Uterus (tissue), 4 donors: Measurements from ENCODE around the gene BTN2A1. TPM values are rescaled to one million over a fixed set of nuclear protein-coding genes. Genes with fewer than 3 reads are reported as not detected.

ENCODE experiments used
- DNase-seq, 2 donors: peaks; one replicate each; pipeline ENCODE4 v3.0.0-alpha.2; 2019 to 2020
- H3K27ac ChIP-seq, 2 donors: fragments of 200-600 bp; sonication (generic); 1 replicate in 1 of 2; 2 replicates in 1 of 2; pipeline ENCODE4 v1.5.1; 2016 to 2018
- H3K27me3 ChIP-seq, 2 donors: fragments of 200-600 bp; sonication (generic); one replicate each; pipeline ENCODE4 v1.5.1; 2018 to 2019; ENCODE audit warnings: control low read depth in 1 of 2
- H3K36me3 ChIP-seq, 2 donors: fragments of 200-600 bp; sonication (generic); one replicate each; pipeline ENCODE4 v1.5.1; 2019; ENCODE audit warnings: control low read depth in 1 of 2
- H3K4me1 ChIP-seq, 2 donors: fragments of 200-600 bp; sonication (generic); one replicate each; pipeline ENCODE4 v1.5.1; 2018 to 2019; ENCODE audit warnings: control low read depth in 1 of 2
- H3K4me3 ChIP-seq, 2 donors: fragments of 200-600 bp; sonication (generic); 1 replicate in 1 of 2; 2 replicates in 1 of 2; pipeline ENCODE4 v1.5.1; 2018 to 2019; ENCODE audit warnings: mild to moderate bottlenecking in 1 of 2
- H3K9me3 ChIP-seq, 2 donors: fragments of 200-600 bp; sonication (generic); one replicate each; pipeline ENCODE4 v1.5.1; 2019; ENCODE audit warnings: control low read depth in 1 of 2
- CTCF ChIP-seq, 4 experiments: fragments of 200-600 bp in 2 of 4; fragments of 450-650 bp in 2 of 4; sonication (generic) in 2 of 4; IDR thresholded peaks; one replicate each; pipeline ENCODE4 v1.5.1; 2016 to 2019; ENCODE audit warnings: antibody characterized with exemption in 4 of 4, mild to moderate bottlenecking in 2 of 4, moderate library complexity in 1 of 4
- POLR2A ChIP-seq, 2 donors: fragments of 450-650 bp; IDR thresholded peaks; one replicate each; pipeline ENCODE4 v1.6.1; 2016; ENCODE audit warnings: antibody characterized with exemption in 2 of 2, mild to moderate bottlenecking in 1 of 2, moderate library complexity in 1 of 2
- intact Hi-C: fragments of 100-400 bp; cut with DNase I; formaldehyde crosslinking; loops from one replicate; pipeline ENCODE4 v1.15.1; 2023; ENCODE audit warnings: low total_unique reads
- total RNA-seq, 4 donors: library from RNA; depleted of rRNA in 3 of 4; stranded (reverse); fragments of >200 nt in 3 of 4; gene quantifications; one replicate each; pipeline versions ENCODE4 v1.1.0 to v1.2.4, GENCODE V29; 2014 to 2023
- donor health status: DM: yes; HTN: yes; CAD: no.

BTN2A1 gene
- 10 to 100 TPM; 12.6 to 54.8 (median 26.1) TPM for total RNA-seq

GRCh38 chr6:26457806-26458688, at the start of gene BTN2A1:
Gene BTN2A1, plus strand, starts transcription at chr6:26457955. Its CDS starts 682 bp downstream, at chr6:26458637.
- Histone ChIP-seq H3K9me3 (no peaks in the 10 kb centered on the region), H3K4me1 (peaks cover 12% of the 10 kb centered on the region in 2 donors), H3K27me3 (no peaks in the 10 kb centered on the region), H3K36me3 (no peaks in the 10 kb centered on the region), H3K4me3 (peak within 1 kb of the TSS; percentile 60 to 91), H3K27ac (peak within 1 kb of the TSS; percentile 90 to 93)
- peak; percentile 70 to 86 for DNase-seq
- intact Hi-C loops, result no loop called here
- TF ChIP-seq POLR2A (IDR thresholded peaks at IDR 0.05) (peak; percentile 33 to 69), CTCF (IDR thresholded peaks at IDR 0.05) (no peak)

GRCh38 chr6:26408828-26409730, 48.7 kb upstream of the BTN2A1 start:
- TF ChIP-seq POLR2A (IDR thresholded peaks at IDR 0.05), result no peak
- TF ChIP-seq CTCF (IDR thresholded peaks at IDR 0.05), result no peak
- Histone ChIP-seq H3K27me3 (no peaks in the 10 kb centered on the region), H3K4me1 (no peaks in the 10 kb centered on the region), H3K36me3 (no peaks in the 10 kb centered on the region), H3K4me3 (no peak overlapping the region), H3K27ac (no peak overlapping the region), H3K9me3 (no peaks in the 10 kb centered on the region)
- intact Hi-C loops, result no loop called here
- no peak for DNase-seq

- no peak overlapping the region for H3K27ac ChIP-seq
- H3K4me1 ChIP-seq, result no peaks in the 10 kb centered on the region
- H3K9me3 ChIP-seq, result no peaks in the 10 kb centered on the region
- H3K4me3 ChIP-seq, result no peak overlapping the region
- no peaks in the 10 kb centered on the region for H3K36me3 ChIP-seq
- no peaks in the 10 kb centered on the region for H3K27me3 ChIP-seq
- intact Hi-C loops, result no loop called here
- TF ChIP-seq CTCF (IDR thresholded peaks at IDR 0.05), result no peak
- TF ChIP-seq POLR2A (IDR thresholded peaks at IDR 0.05), result no peak
- DNase-seq, result no peak
These were observed 46.0 kb upstream of the BTN2A1 start for GRCh38 chr6:26411751-26412150.

- Histone ChIP-seq H3K27ac (no peak overlapping the region), H3K27me3 (no peaks in the 10 kb centered on the region), H3K9me3 (no peaks in the 10 kb centered on the region), H3K36me3 (no peaks in the 10 kb centered on the region), H3K4me3 (no peak overlapping the region), H3K4me1 (no peaks in the 10 kb centered on the region)
- intact Hi-C loops, result no loop called here
- TF ChIP-seq POLR2A (IDR thresholded peaks at IDR 0.05) (no peak), CTCF (IDR thresholded peaks at IDR 0.05) (no peak)
- DNase-seq, result no peak
These were observed 45.5 kb upstream of the BTN2A1 start for GRCh38 chr6:26412228-26412627.
